ENCODE data around the gene ELOB. TPM values are rescaled to one million over a fixed set of nuclear protein-coding genes. Genes with fewer than 3 reads are reported as not detected.

ELOB gene
- total and polyA plus RNA-seq, 2 of the 8 experiments (the other 6 are each of a cell fraction or from before 2014, with no cell fraction given), result 237 to 1,357 TPM

GRCh38 chr16:2741168-2741567 lies 35.9 kb downstream of the ELOB start:
- H3K23me2 ChIP-seq (ENCODE audit: low read depth, low read length), result no peaks in the 10 kb centered on the region
- no peak overlapping the region for H4K8ac ChIP-seq (ENCODE audit: extremely low read depth, insufficient read depth, low read length)
- ChIA-PET POLR2A (ENCODE audit: partially characterized antibody) (interaction anchor here (1.1 to 8.0 kb wide), 6 partner anchors 10 to 37 kb away, joined by 3 to 96 read pairs (median 4); partner anchors contain the start of genes PRSS27 and SRRM2), CTCF (ENCODE audit: partially characterized antibody) (interaction anchor here (1.6 kb wide), 1 partner anchor 98 kb away, joined by 6 read pairs; no protein-coding TSS in a partner anchor)
- no peak overlapping the region for H3K4me2 ChIP-seq (ENCODE audit: insufficient read depth in 1 of 2, low read depth in 2 of 2, low read length in 2 of 2)
- H3K56ac ChIP-seq (replicated peaks; ENCODE audit: insufficient read length, low read depth, low read length), result no peak overlapping the region
- no peak overlapping the region for H2BK120ac ChIP-seq (replicated peaks; ENCODE audit: low read depth, low read length)
- H3K4me3 ChIP-seq (ENCODE audit: extremely low read depth in 1 of 4, insufficient read depth in 2 of 4, low read depth in 3 of 4, low read length in 4 of 4), result no peak overlapping the region
- H4K91ac ChIP-seq (replicated peaks; ENCODE audit: insufficient read length, low read length), result no peak overlapping the region
- H3K27me3 ChIP-seq (replicated peaks in 1 of 4; ENCODE audit: control insufficient read depth in 3 of 4, extremely low read depth in 1 of 4, insufficient read depth in 3 of 4, low read length in 3 of 4), result no peaks in the 10 kb centered on the region
- no peak overlapping the region for H2BK12ac ChIP-seq (ENCODE audit: low read depth, low read length)
- 91% methylated on average over 4 of the region's 4 CpGs; no CpG with 5 or more reads in 1 of the 2 experiments for WGBS, 2 experiments (ENCODE audit: extremely low coverage in 1 of 2, insufficient coverage in 1 of 2, insufficient read length in 1 of 2, insufficient replicate concordance in 2 of 2, low coverage in 1 of 2, low lambda C conversion rate in 2 of 2, missing lambda C conversion rate in 1 of 2)
- no peak overlapping the region for H2BK5ac ChIP-seq (ENCODE audit: low read depth, low read length)
- no peak overlapping the region for H2BK20ac ChIP-seq (ENCODE audit: low read length)
- peaks cover 0 to 3% (median 0%) of the 10 kb centered on the region in 4 experiments; a peak in 4 of 7 replicates for H3K4me1 ChIP-seq (replicated peaks in 1 of 4; ENCODE audit: control insufficient read depth in 3 of 4, insufficient read depth in 4 of 4, low read length in 3 of 4)
- no peak overlapping the region for H4K5ac ChIP-seq (ENCODE audit: insufficient read length, low read depth, low read length)
- H2AK5ac ChIP-seq (ENCODE audit: low read depth, low read length), result no peak overlapping the region
- no peaks in the 10 kb centered on the region for H3K36me3 ChIP-seq (ENCODE audit: control insufficient read depth in 2 of 4, insufficient read depth in 4 of 4, low read length in 3 of 4)
- no peak for DNase-seq (ENCODE audit: low read depth in 1 of 2, low spot score in 2 of 2)
- H3K9me3 ChIP-seq (ENCODE audit: insufficient read depth in 2 of 2, low read depth in 1 of 2, low read length in 1 of 2), result no peaks in the 10 kb centered on the region
- no peak overlapping the region for H3K23ac ChIP-seq (ENCODE audit: insufficient read length)
- H3K9ac ChIP-seq (replicated peaks in 1 of 4; ENCODE audit: extremely low read depth in 1 of 4, low read depth in 3 of 4, low read length in 3 of 4), result no peak overlapping the region
- no peak overlapping the region for H3K18ac ChIP-seq (ENCODE audit: extremely low read depth, low read length)
- H3K79me1 ChIP-seq (ENCODE audit: low read depth, low read length), result no peaks in the 10 kb centered on the region
- no peak overlapping the region for H3K4ac ChIP-seq (replicated peaks; ENCODE audit: insufficient read length, low read depth, low read length)
- H4K20me1 ChIP-seq (replicated peaks in 1 of 2; ENCODE audit: control insufficient read depth in 1 of 2, insufficient read depth in 2 of 2, low read length in 2 of 2), result peaks cover 0 to 1% of the 10 kb centered on the region in 2 experiments
- H3K79me2 ChIP-seq (ENCODE audit: control insufficient read depth in 1 of 2, insufficient read depth in 2 of 2, low read length in 2 of 2), result no peaks in the 10 kb centered on the region
- H3K27ac ChIP-seq (ENCODE audit: low read depth, low read length), result no peak overlapping the region
- FAIRE-seq, result no peak
- H2AFZ ChIP-seq (ENCODE audit: low read length), result no peak overlapping the region
- no peak overlapping the region for H3K14ac ChIP-seq (ENCODE audit: insufficient read length)
- H2BK15ac ChIP-seq (ENCODE audit: low read length), result no peak overlapping the region
- TF ChIP-seq SP2 (IDR thresholded peaks at IDR 0.05; ENCODE audit: low read length), result no peak
- TF ChIP-seq JUND (IDR thresholded peaks at IDR 0.05; ENCODE audit: low read length), result no peak
- TF ChIP-seq CBX5 (IDR thresholded peaks at IDR 0.05; ENCODE audit: low read depth, low read length), result no peak
- TF ChIP-seq EZH2 (IDR thresholded peaks at IDR 0.05; ENCODE audit: low read depth, low read length, severe bottlenecking), result no peak
- no peak for TF ChIP-seq PHF8 (conservative IDR thresholded peaks at IDR 0.05; ENCODE audit: low read depth, low read length)
- no peak for TF ChIP-seq GTF2F1 (IDR thresholded peaks at IDR 0.05; ENCODE audit: borderline replicate concordance, low read depth, low read length)
- no peak for TF ChIP-seq KDM5A (IDR thresholded peaks at IDR 0.05; ENCODE audit: low read length)
- no peak for TF ChIP-seq CREB1 (IDR thresholded peaks at IDR 0.05)
- no peak for TF ChIP-seq CTBP2 (IDR thresholded peaks at IDR 0.05; ENCODE audit: borderline replicate concordance, insufficient read depth, insufficient read length, low read length)
- TF ChIP-seq NANOG (IDR thresholded peaks at IDR 0.05; ENCODE audit: insufficient read depth, low read depth, low read length, poor library complexity, severe bottlenecking), result no peak
- TF ChIP-seq MAFK (IDR thresholded peaks at IDR 0.05; ENCODE audit: low read depth, low read length), result no peak
- TF ChIP-seq RAD21 (IDR thresholded peaks at IDR 0.05 in 1 of 2, conservative IDR thresholded peaks at IDR 0.05 in 1 of 2; ENCODE audit: low read depth in 2 of 2, low read length in 2 of 2), result no peak
- TF ChIP-seq BRCA1 (IDR thresholded peaks at IDR 0.05; ENCODE audit: low read depth, low read length), result no peak
- no peak for TF ChIP-seq RNF2 (IDR thresholded peaks at IDR 0.05; ENCODE audit: borderline replicate concordance, low read depth, low read length, missing control alignments, poor library complexity, severe bottlenecking)
